DND-41 (cell line): Measurements from ENCODE around the gene POLE4.

Experiments used
- CTCF ChIP-seq: IDR thresholded peaks from 2 replicates; pipeline ENCODE4 v1.5.1; 2012; ENCODE audit warnings: borderline replicate concordance, low read length, moderate library complexity, mild to moderate bottlenecking; ENCODE audit not compliant: poor library complexity, severe bottlenecking; ENCODE audit errors: extremely low read depth
- EZH2 ChIP-seq: IDR thresholded peaks from 3 replicates; pipeline ENCODE4 v1.6.1; 2012; ENCODE audit warnings: borderline replicate concordance, low read depth, mild to moderate bottlenecking, moderate library complexity, low read length, inconsistent platforms; ENCODE audit not compliant: severe bottlenecking

DNA sequence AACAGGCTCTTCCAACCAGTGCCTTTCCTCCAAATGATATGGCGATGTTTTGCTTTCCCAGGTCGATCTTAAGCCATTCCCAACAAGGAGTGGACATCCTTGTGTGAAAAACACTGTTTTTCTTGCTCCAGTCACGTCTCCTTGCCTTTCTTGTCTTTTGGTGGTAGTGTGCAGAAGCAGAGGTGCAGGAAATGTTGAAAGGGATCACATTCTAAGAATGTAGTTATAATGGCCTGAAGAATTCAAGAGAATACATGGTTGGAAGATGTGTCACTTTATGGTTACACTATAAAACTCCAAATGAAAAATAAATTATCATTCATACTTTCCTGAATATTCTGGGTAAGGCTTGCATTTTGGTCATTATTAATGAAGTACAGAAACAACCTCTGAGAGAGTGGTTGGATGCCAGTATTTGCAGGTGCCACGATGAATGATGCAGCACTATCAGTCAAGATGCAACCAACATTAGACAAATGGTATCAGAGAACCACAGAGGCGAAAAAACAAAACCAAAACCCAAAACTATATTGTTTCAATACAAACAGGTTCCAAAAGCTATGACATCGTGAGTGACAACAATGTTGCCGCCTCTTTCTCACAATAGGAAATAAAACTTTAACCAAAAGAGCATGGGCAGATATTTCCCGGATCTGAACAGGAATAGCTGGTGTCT, 27.5 kb upstream of the POLE4 start:
- no peak for TF ChIP-seq EZH2
- no peak for TF ChIP-seq CTCF
